Neural cell (in vitro differentiated cells): ENCODE measurements around the gene PDE4D. TPM values are rescaled to one million over a fixed set of nuclear protein-coding genes. Genes with fewer than 3 reads are reported as not detected.

Experiments
- H2AFZ ChIP-seq: fragments of 200-600, 300-800 bp; sonication (generic), shearing (Covaris generic); 2 replicates; pipeline ENCODE4 v1.6.0; 2014; ENCODE audit warnings: low read depth, mild to moderate bottlenecking, antibody characterized with exemption, low read length, moderate library complexity
- H3F3A ChIP-seq: fragments of 200-600 bp; shearing (Covaris generic); 2 replicates; pipeline ENCODE4 v1.6.1; 2016; ENCODE audit warnings: mild to moderate bottlenecking, moderate library complexity, mixed read lengths, antibody characterized with exemption, low read length; ENCODE audit not compliant: insufficient read depth, poor library complexity, severe bottlenecking
- H3K27ac ChIP-seq: fragments of 200-600, 300-800 bp; sonication (generic), shearing (Covaris generic); 2 replicates; pipeline ENCODE4 v1.5.1; 2014; ENCODE audit warnings: mild to moderate bottlenecking, low read length, moderate library complexity
- H3K27me3 ChIP-seq: fragments of 300-800, 200-600 bp; sonication (generic), shearing (Covaris generic); 2 replicates; pipeline ENCODE4 v1.6.0; 2014; ENCODE audit warnings: mild to moderate bottlenecking, low read depth, low read length, moderate library complexity; ENCODE audit not compliant: insufficient read depth
- H3K36me3 ChIP-seq: fragments of 300-800, 200-600 bp; sonication (generic), shearing (Covaris generic); 2 replicates; pipeline ENCODE4 v1.5.1; 2014; ENCODE audit warnings: mild to moderate bottlenecking, antibody characterized with exemption, low read length, moderate library complexity; ENCODE audit not compliant: insufficient read depth
- H3K4me2 ChIP-seq: fragments of 300-800, 200-600 bp; sonication (generic), shearing (Covaris generic); 2 replicates; pipeline ENCODE4 v1.6.0; 2014; ENCODE audit warnings: mild to moderate bottlenecking, low read length
- H3K4me3 ChIP-seq: fragments of 300-800, 200-600 bp; sonication (generic), shearing (Covaris generic); 2 replicates; pipeline ENCODE4 v1.5.1; 2014; ENCODE audit warnings: mild to moderate bottlenecking, low read length, moderate library complexity
- H3K79me2 ChIP-seq: fragments of 200-600 bp; shearing (Covaris generic); replicated peaks from 2 replicates; pipeline ENCODE4 v1.6.0; 2014; ENCODE audit warnings: mild to moderate bottlenecking, low read length, moderate library complexity; ENCODE audit not compliant: insufficient read depth
- H3K9ac ChIP-seq: fragments of 300-800, 200-600 bp; sonication (generic), shearing (Covaris generic); 2 replicates; pipeline ENCODE4 v1.6.1; 2016; ENCODE audit warnings: mild to moderate bottlenecking, low read length, mixed read lengths
- H3K9me2 ChIP-seq: fragments of 200-600 bp; shearing (Covaris generic); 2 replicates; pipeline ENCODE4 v1.6.1; 2016; ENCODE audit warnings: mild to moderate bottlenecking, low read length, mixed read lengths; ENCODE audit not compliant: insufficient read depth
- H3K9me3 ChIP-seq: fragments of 200-600, 300-800 bp; sonication (generic), shearing (Covaris generic); 2 replicates; pipeline ENCODE4 v1.6.1; 2016; ENCODE audit warnings: mild to moderate bottlenecking, mixed run types, low read length, moderate library complexity, mixed read lengths
- H4K20me1 ChIP-seq: fragments of 200-600 bp; shearing (Covaris generic); 2 replicates; pipeline ENCODE4 v1.6.1; 2016; ENCODE audit warnings: mild to moderate bottlenecking, mixed run types; ENCODE audit not compliant: insufficient read depth
- CTCF ChIP-seq: fragments of 450-650 bp; IDR thresholded peaks from 2 replicates; pipeline ENCODE4 v1.5.1; 2014; ENCODE audit warnings: antibody characterized with exemption, mild to moderate bottlenecking, moderate library complexity; ENCODE audit not compliant: poor library complexity, severe bottlenecking
- EP300 ChIP-seq: fragments of 450-650 bp; conservative IDR thresholded peaks from 2 replicates; pipeline ENCODE4 v1.6.1; 2014; ENCODE audit warnings: antibody characterized with exemption, mild to moderate bottlenecking, moderate library complexity; ENCODE audit not compliant: poor library complexity, severe bottlenecking
- EZH2 ChIP-seq: fragments of 200-600, 300-800 bp; shearing (Covaris generic), sonication (generic); IDR thresholded peaks from 2 replicates; pipeline ENCODE4 v1.6.1; 2014; ENCODE audit warnings: antibody characterized with exemption, low read length, borderline replicate concordance, mild to moderate bottlenecking; ENCODE audit not compliant: insufficient read depth, poor library complexity, severe bottlenecking
- MXI1 ChIP-seq: fragments of 450-650 bp; conservative IDR thresholded peaks from 2 replicates; pipeline ENCODE4 v1.6.1; 2014; ENCODE audit warnings: antibody characterized with exemption, mild to moderate bottlenecking; ENCODE audit not compliant: poor library complexity, severe bottlenecking
- POLR2AphosphoS5 ChIP-seq: IDR thresholded peaks from 2 replicates; pipeline ENCODE4 v1.6.1; 2012
- RAD21 ChIP-seq: fragments of 450-650 bp; conservative IDR thresholded peaks from 2 replicates; pipeline ENCODE4 v1.6.1; 2014; ENCODE audit warnings: antibody characterized with exemption, mild to moderate bottlenecking, moderate library complexity
- REST ChIP-seq: IDR thresholded peaks from 2 replicates; pipeline ENCODE4 v1.6.1; 2012; ENCODE audit warnings: borderline replicate concordance
- SMC3 ChIP-seq: fragments of 450-650 bp; conservative IDR thresholded peaks from 2 replicates; pipeline ENCODE4 v1.6.1; 2014; ENCODE audit warnings: antibody characterized with exemption, mild to moderate bottlenecking, moderate library complexity; ENCODE audit not compliant: poor library complexity
- TAF1 ChIP-seq: IDR thresholded peaks from 2 replicates; pipeline ENCODE4 v1.6.1; 2012; ENCODE audit warnings: low read depth
- polyA plus RNA-seq: library from polyadenylated mRNA; depleted of rRNA; stranded (reverse); fragments of >200 nt; gene quantifications from 2 replicates; pipeline ENCODE4 v1.2.3, GENCODE V29; 2014

The PDE4D gene
- polyA plus RNA-seq, 1 donor from 2014 or later, result 42.8 TPM

GRCh38 chr5:59729357-59729756 lies 164.2 kb downstream of the PDE4D start:
- no peaks in the 10 kb centered on the region for H4K20me1 ChIP-seq
- no peak overlapping the region for H3K4me3 ChIP-seq
- no peaks in the 10 kb centered on the region for H3K9me3 ChIP-seq
- no peaks in the 10 kb centered on the region for H3K36me3 ChIP-seq
- H3K27ac ChIP-seq, result no peak overlapping the region
- no peak overlapping the region for H3K9ac ChIP-seq
- H3K79me2 ChIP-seq, result no peaks in the 10 kb centered on the region
- H3K9me2 ChIP-seq, result no peaks in the 10 kb centered on the region
- no peaks in the 10 kb centered on the region for H3K27me3 ChIP-seq
- no peaks in the 10 kb centered on the region for H3F3A ChIP-seq
- H3K4me2 ChIP-seq, result no peak overlapping the region
- TF ChIP-seq CTCF (no peak), SMC3 (no peak), REST (no peak), TAF1 (no peak), RAD21 (no peak), EZH2 (no peak), EP300 (no peak), POLR2AphosphoS5 (no peak), MXI1 (no peak)
- H2AFZ ChIP-seq, result no peak overlapping the region

GRCh38 chr5:59728356-59728755 lies 165.2 kb downstream of the PDE4D start:
- Histone ChIP-seq H3K9me3 (no peaks in the 10 kb centered on the region), H2AFZ (no peak overlapping the region), H3F3A (no peaks in the 10 kb centered on the region), H3K79me2 (no peaks in the 10 kb centered on the region), H3K4me3 (no peak overlapping the region), H3K27me3 (no peaks in the 10 kb centered on the region), H3K4me2 (no peak overlapping the region), H3K9ac (no peak overlapping the region), H3K9me2 (no peaks in the 10 kb centered on the region), H3K36me3 (no peaks in the 10 kb centered on the region), H3K27ac (no peak overlapping the region), H4K20me1 (no peaks in the 10 kb centered on the region)
- TF ChIP-seq POLR2AphosphoS5 (no peak), RAD21 (no peak), EZH2 (no peak), REST (no peak), TAF1 (no peak)
